H1 (cell line): ENCODE data around the gene FXYD5.

Source experiments
- ATF3 ChIP-seq: IDR thresholded peaks from 2 replicates; pipeline ENCODE4 v1.6.1; 2011; ENCODE audit warnings: low read depth, mild to moderate bottlenecking, low read length; ENCODE audit not compliant: insufficient read depth
- BCL11A ChIP-seq, 2 experiments: IDR thresholded peaks; one replicate each; pipeline ENCODE4 v1.6.1; 2011; ENCODE audit warnings: low read depth in 2 of 2, low read length in 2 of 2, mild to moderate bottlenecking in 2 of 2
- NANOG ChIP-seq: IDR thresholded peaks from 2 replicates; pipeline ENCODE4 v1.6.1; 2011; ENCODE audit warnings: low read length, low read depth, mild to moderate bottlenecking, inconsistent platforms; ENCODE audit not compliant: insufficient read depth, poor library complexity, severe bottlenecking
- TCF12 ChIP-seq: IDR thresholded peaks from 2 replicates; pipeline ENCODE4 v1.6.1; 2011; ENCODE audit warnings: low read depth, mild to moderate bottlenecking, low read length

GRCh38 chr19:35126624-35126959 lies 27.9 kb upstream of the FXYD5 start:
- TF ChIP-seq ATF3 (no peak), NANOG (no peak), BCL11A (IDR thresholded peaks at IDR 0.05; ENCODE audit: low read depth in 2 of 2, low read length in 2 of 2) (no peak), TCF12 (no peak)
